K562 (cell line): ENCODE measurements around the gene HLA-DMB. TPM values are rescaled to one million over a fixed set of nuclear protein-coding genes. Genes with fewer than 3 reads are reported as not detected.

Experiments
- ARID2 ChIP-seq: fragments of 450-650 bp; IDR thresholded peaks from 2 replicates; pipeline ENCODE4 v1.6.1; 2017; ENCODE audit warnings: antibody characterized with exemption, mild to moderate bottlenecking
- CTBP1 ChIP-seq: fragments of 450-650 bp; IDR thresholded peaks from 2 replicates; pipeline ENCODE4 v1.6.1; 2016; ENCODE audit warnings: borderline replicate concordance
- E2F5 ChIP-seq: sonication (generic); formaldehyde crosslinking; IDR thresholded peaks from 2 replicates; pipeline ENCODE4 v1.8.0; 2022; ENCODE audit warnings: mild to moderate bottlenecking, missing genetic modification reagents
- ESRRB ChIP-seq: fragments of 250-450 bp; sonication (Bioruptor Pico); IDR thresholded peaks from 2 replicates; pipeline ENCODE4 v1.5.0; 2020; ENCODE audit warnings: mild to moderate bottlenecking, moderate library complexity, borderline replicate concordance
- FOSL1 ChIP-seq: fragments of 200-800 bp; sonication (Bioruptor generic); conservative IDR thresholded peaks from 2 replicates; pipeline ENCODE4 v1.6.1; 2016; ENCODE audit warnings: missing genetic modification characterization, missing compliant biosample characterization
- HMGN3 ChIP-seq: IDR thresholded peaks from 2 replicates; pipeline ENCODE4 v1.6.1; 2011; ENCODE audit warnings: borderline replicate concordance, low read depth, mild to moderate bottlenecking, mixed read lengths, low read length; ENCODE audit not compliant: insufficient read length; ENCODE audit errors: extremely low read depth
- MAZ ChIP-seq, 2 experiments: fragments of 450-650 bp in 1 of 2; sonication (generic) in 1 of 2; formaldehyde crosslinking; IDR thresholded peaks in 1 of 2; conservative IDR thresholded peaks in 1 of 2; 2 replicates each; pipeline versions ENCODE4 v1.4.0 to v1.5.0; 2020; ENCODE audit warnings: mild to moderate bottlenecking in 1 of 2, missing genetic modification reagents in 1 of 2
- MBD1 ChIP-seq: fragments of 250-450 bp; sonication (Bioruptor Pico); IDR thresholded peaks from 2 replicates; pipeline ENCODE4 v1.8.0; 2022; ENCODE audit warnings: inconsistent platforms
- PBX2 ChIP-seq, 2 experiments: IDR thresholded peaks in 1 of 2; conservative IDR thresholded peaks in 1 of 2; 2 replicates each; pipeline ENCODE4 v1.6.1; 2016; ENCODE audit warnings: low read depth in 2 of 2, mild to moderate bottlenecking in 1 of 2, missing compliant biosample characterization in 1 of 2, missing genetic modification characterization in 1 of 2, moderate library complexity in 1 of 2
- SAFB ChIP-seq: fragments of 200-400 bp; formaldehyde crosslinking; IDR thresholded peaks from 2 replicates; pipeline ENCODE4 v1.6.1; 2017; ENCODE audit warnings: low read depth, low read length, borderline replicate concordance
- SRSF3 ChIP-seq: fragments of 200-400 bp; formaldehyde crosslinking; IDR thresholded peaks from 2 replicates; pipeline ENCODE4 v1.6.1; 2016; ENCODE audit warnings: mild to moderate bottlenecking, low read length, moderate library complexity; ENCODE audit not compliant: insufficient read depth
- THRAP3 ChIP-seq: fragments of 450-650 bp; IDR thresholded peaks from 2 replicates; pipeline ENCODE4 v1.6.1; 2016; ENCODE audit warnings: mild to moderate bottlenecking, inconsistent platforms, borderline replicate concordance
- VEZF1 ChIP-seq: fragments of 200-800 bp; sonication (Bioruptor generic); IDR thresholded peaks from 2 replicates; pipeline ENCODE4 v1.6.1; 2017; ENCODE audit warnings: missing genetic modification characterization, missing compliant biosample characterization
- ZBTB2 ChIP-seq: fragments of 450-650 bp; IDR thresholded peaks from 2 replicates; pipeline ENCODE4 v1.6.1; 2016; ENCODE audit warnings: antibody characterized with exemption
- ZNF253 ChIP-seq: fragments of 250-450 bp; sonication (Bioruptor Pico); conservative IDR thresholded peaks from 2 replicates; pipeline ENCODE4 v1.6.1; 2021; ENCODE audit warnings: mild to moderate bottlenecking
- polyA plus RNA-seq, 8 experiments: library from polyadenylated mRNA; depleted of rRNA in 4 of 8; stranded (reverse) in 5 of 8; unstranded in 3 of 8; fragments of >200 nt; fragmentation: Nextera tagmentation in 2 of 8; fragmentation: Illumina TruSeq in 1 of 8; extraction: Ambion mirVana in 2 of 8; extraction: Trizol in 1 of 8; gene quantifications; 2 replicates each; pipeline versions ENCODE4 v1.2.1 to v1.2.3, GENCODE V29; 2011 to 2014; ENCODE audit warnings: inconsistent platforms in 1 of 8, missing spikeins in 1 of 8
- total RNA-seq, 7 experiments: library from RNA; depleted of rRNA in 6 of 7; stranded (reverse); fragments of >200 nt in 6 of 7; fragmentation: Illumina TruSeq in 2 of 7; extraction: Trizol in 2 of 7; gene quantifications; 2 replicates each; pipeline versions ENCODE4 v1.2.1 to v1.2.3, GENCODE V29; 2011 to 2021; ENCODE audit warnings: low replicate concordance in 1 of 7

Gene HLA-DMB
- total and polyA plus RNA-seq, 9 of the 15 experiments (the other 6 are each of a cell fraction or from before 2014, with no cell fraction given), result 0.38 TPM; not detected in 8

- TF ChIP-seq E2F5 (CRISPR knock-in tag) (no peak; the same call in 1 of the 2 replicates), SAFB (peak; percentile 70; the same call in 1 of the 2 replicates), ZNF253 (CRISPR knock-in tag) (no peak), VEZF1 (CRISPR knock-in tag) (no peak), MAZ (CRISPR knock-in tag; conservative IDR thresholded peaks at IDR 0.05 in 1 of 2, IDR thresholded peaks at IDR 0.05 in 1 of 2) (peak; percentile 95 to 98), ARID2 (no peak), PBX2 (CRISPR knock-in tag; IDR thresholded peaks at IDR 0.05; ENCODE audit: low read depth) (no peak), PBX2 (tag; conservative IDR thresholded peaks at IDR 0.05; ENCODE audit: low read depth) (no peak), ZBTB2 (peak; percentile 98), SRSF3 (0 out of 2 replicates have a peak, but pooled peaks have one; percentile 24), HMGN3 (peak; percentile 90), MBD1 (CRISPR knock-in tag) (no peak), FOSL1 (tag) (no peak), THRAP3 (no peak), ESRRB (CRISPR knock-in tag) (no peak), CTBP1 (peak; percentile 90)
Observed at GRCh38 chr6:32968093-32968866, 27.5 kb upstream of the HLA-DMB start, which contains the start of gene BRD2 (continued).
